Hippocampal formation (tissue), 2 donors: ENCODE results near the gene ADCY7.
A peak's percentile ranks its signal among the peaks of the same experiment; 100 is the strongest.

ENCODE experiments used
- DNase-seq, 2 donors: peaks; one replicate each; lab custom pipeline; 2025; lab: John Stamatoyannopoulos, UW

Gene ADCY7

DNA sequence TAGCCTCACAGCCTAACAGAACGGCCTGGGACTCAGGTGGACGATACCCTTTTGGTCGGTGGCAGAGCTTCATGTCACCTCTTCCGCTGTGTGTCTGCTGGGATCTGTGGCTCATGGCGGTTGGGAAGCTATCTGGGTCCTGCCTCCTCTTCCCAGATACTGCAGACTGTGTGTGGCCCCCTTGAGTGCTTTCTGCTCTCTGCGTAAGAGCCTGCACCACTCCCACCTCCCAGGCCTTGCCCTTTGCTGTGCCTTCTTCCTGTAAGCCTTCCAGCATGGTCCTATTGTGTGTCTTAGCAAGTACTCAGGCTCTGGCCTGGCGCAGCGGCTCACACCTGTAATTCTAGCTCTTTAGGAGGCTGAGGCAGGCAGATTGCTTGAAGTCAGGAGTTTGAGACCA is 17.5 kb upstream of the ADCY7 start:
- DNase-seq, result no peak

DNA sequence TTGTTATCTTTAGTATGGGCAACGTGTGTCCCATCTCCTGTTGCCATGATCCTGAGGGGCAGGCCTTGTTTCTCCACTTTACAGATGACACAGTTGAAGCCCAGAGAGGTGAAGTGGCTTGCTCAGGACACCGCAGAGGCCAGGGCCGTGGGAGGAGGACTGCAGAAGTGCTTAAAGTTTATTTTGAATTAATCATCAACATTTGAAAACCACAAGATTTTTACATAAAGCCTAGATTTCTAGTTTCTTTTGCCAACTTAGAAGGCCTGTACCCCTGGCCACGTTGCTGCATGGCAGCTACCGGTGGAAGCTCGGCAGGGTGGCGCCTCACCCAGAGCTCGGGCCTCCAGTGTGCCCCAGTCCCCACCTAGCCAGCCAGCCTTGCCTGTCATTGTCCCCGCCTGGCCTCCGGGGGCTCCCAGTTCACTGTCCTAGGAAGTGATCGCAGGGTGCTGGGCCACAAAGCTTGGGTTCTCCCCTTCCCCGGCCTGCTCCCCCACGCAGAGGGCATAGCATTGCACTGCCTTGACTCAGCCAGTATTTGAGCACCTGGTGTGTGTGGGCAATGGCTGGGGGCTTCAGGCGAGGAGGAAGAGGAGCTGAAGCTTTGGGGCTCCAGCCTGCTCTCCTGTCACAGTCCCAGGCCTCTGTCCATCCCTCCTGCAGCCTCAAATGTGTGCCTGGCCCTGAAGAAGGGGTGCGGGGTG is 14.8 kb upstream of the ADCY7 start:
- no peak for DNase-seq

DNA sequence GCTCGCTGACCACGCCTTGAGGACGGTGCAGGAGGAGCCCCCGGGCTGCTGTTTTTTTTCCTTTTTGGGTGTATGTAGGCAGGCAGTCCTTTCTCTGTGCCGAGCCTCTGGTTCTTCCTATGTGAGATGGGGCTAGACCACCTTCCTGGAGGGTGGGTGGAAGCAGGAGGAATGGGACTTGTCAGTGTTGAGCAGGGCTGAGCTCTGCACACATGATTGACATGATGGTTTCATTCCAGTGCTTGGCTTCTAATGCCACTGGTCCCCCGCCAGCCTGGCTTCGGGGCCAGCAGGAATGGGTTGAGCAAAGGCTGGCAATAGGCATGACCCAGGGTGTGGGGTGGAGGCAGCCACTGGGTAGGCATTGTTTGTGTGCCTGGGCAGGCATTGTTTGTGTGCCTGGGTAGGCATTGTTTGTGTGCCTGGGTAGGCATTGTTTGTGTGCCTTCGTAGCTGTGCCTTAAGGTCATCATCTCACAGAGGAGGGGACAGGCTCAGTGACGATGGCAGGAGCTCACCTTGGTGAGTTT is 14.2 kb upstream of the ADCY7 start:
- peak in 1 of 2 donors; percentile 35 for DNase-seq

DNA sequence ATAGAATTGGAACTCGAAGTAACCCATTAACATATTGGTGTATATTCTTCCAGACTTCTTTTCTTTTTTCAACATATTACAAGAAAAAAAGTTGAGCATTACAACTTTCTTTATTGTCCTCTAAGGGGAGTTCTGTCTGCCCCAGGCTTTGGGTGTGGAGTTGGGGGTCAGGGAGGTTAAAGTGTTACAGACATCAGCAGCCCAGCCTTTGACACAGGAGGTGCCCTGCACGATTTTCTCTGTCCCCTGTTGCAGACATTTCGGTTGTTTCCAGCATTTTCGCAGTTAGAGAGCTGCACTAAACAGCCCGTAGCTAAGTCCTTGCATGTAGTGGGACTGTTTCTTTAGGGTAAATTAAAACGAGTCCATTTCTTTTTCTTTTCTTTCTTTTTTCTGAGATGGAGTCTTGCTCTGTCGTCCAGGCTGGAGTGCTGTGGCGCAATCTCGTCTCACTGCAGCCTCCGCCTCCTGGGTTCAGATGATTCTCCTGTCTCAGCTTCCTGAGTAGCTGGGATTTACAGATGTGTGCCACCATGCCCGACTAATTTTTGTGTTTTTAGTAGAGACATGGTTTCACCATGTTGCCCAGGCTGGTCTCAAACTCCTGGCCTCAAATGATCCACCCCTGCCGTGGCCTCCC is 13.4 kb upstream of the ADCY7 start:
- no peak for DNase-seq

DNA sequence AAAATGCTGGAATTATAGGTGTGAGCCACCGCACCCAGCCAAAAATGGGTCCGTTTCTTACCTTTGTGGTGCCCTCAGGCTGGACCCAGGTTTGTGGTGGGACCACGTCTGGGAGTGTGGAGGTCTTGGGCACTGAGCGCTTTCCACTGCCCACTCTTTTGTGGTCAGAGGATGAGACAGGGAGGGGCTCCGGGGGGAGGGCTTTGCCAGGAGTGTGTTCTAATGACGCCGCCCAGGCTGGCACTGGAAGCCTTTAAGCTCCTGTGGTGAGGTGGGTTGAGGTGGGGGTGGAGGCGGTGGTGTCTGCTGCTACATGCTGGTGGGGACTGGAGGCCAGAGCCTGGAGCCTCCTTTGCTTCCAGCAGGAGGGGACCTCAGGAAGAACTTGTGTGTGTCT is 12.8 kb upstream of the ADCY7 start:
- DNase-seq, result no peak

DNA sequence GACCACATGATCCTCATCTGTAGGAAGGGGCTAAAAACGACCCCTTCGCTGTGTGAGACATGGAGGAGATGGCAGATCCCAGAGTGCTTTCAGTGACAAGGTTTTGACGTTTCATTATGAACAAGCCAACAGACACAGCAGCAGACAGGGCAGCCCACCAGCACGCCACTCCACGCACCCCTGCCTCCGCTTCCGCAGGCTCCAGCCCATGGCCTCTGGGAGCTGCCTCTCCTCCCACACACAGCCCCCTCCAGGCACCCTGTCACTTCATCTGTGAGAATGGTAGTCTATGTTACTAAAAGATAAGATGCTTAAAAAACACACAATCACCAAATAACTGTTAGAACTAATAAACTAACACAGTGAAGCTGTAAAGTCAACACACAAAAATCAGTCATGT is 12.3 kb upstream of the ADCY7 start:
- no peak for DNase-seq

DNA sequence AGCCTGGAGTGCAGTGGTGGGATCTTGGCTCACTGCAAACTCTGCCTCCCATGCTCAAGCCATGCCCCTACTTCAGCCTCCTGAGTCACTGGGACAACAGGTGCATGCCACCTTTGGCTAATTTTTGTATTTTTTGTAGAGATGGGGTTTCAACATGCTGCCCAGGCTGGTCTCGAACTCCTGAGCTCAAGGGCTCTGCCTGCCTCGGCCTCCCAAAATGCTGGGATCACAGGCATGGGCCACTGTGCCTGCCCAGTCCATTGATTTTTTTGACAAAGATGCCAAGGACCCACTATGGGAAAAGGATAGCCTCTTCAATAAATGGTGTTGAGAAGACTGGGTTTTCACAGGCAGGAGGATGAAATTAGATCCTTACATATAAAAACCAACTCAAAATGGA is 10.8 kb upstream of the ADCY7 start:
- no peak for DNase-seq

DNA sequence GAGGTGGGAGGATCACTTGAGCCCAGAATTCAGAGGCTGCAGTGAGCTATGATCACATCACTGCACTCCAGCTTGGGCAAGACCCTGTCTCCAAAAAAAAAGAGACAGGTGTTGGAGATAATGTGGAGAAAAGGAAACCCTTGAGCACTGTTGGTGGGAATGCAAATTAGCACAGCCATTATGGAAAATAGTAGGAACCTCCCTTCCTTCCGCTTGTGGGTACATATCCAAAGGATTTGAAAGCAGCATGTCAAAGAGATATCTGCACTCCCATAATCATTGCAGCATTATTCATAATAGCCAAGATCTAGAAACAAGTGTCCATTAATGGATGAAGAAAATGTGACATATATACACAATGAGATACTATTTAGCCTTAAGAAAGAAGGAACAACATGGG is 9.7 kb upstream of the ADCY7 start:
- no peak for DNase-seq

DNA sequence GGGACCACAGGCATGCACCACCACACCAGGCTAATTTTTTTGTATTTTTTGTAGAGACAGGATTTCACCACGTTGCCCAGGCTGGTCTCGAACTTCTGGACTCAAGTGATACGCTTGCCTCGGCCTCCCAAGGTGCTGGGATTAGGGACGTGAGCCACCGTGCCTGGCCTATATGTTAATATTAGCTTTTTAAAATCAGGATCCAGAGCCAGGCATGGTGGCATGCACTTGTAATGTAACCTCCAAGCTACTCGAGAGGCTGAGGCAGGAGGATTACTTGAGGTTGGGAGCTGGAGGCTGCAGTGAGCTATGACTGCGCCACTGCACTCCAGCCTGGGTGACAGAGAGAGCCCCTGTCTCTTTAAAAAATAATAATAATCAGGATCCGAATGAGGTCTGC is 8.5 kb upstream of the ADCY7 start:
- no peak for DNase-seq

DNA sequence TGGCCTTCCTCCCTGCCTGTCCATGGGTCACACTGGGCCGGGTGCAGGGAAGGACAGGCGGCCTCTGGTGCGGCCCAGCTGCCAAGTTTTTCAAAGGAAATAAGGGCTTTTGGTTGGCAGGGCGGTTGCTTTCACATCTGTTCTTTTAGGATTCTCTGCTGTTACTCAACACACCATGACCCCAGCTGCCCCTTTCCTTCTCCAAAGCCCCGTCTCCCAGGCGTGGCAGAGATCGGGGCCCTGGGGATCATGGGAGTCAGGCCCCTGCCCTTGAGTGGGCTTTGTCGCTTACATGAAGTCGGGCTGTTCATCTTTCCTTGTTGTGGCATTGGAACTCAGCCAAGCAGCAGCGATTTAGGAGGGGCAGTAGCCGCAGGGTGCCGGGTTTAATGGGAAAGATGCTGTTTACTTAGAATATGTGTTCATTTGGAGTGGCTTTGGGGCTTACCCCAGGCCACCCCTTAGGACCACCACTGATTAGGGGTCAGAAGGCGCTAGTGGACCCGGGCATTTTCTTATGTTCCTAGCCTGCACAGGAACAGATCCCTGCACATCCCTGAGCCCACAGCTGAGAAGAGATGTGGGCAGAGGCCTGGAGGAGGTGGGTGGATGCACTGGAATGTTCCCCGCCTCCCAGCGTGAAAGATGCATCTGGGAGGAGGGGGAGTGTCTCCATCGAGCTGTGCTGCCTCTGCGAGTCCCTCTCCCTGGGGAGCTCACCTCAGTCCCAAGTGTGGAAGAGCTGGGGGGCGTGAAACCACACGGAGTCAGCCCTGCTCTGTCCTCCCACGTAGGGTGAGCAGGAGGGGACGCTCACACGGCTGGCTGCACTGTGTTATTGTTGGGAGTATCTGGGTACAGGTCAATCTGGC is 6.8 kb upstream of the ADCY7 start:
- DNase-seq, result no peak

DNA sequence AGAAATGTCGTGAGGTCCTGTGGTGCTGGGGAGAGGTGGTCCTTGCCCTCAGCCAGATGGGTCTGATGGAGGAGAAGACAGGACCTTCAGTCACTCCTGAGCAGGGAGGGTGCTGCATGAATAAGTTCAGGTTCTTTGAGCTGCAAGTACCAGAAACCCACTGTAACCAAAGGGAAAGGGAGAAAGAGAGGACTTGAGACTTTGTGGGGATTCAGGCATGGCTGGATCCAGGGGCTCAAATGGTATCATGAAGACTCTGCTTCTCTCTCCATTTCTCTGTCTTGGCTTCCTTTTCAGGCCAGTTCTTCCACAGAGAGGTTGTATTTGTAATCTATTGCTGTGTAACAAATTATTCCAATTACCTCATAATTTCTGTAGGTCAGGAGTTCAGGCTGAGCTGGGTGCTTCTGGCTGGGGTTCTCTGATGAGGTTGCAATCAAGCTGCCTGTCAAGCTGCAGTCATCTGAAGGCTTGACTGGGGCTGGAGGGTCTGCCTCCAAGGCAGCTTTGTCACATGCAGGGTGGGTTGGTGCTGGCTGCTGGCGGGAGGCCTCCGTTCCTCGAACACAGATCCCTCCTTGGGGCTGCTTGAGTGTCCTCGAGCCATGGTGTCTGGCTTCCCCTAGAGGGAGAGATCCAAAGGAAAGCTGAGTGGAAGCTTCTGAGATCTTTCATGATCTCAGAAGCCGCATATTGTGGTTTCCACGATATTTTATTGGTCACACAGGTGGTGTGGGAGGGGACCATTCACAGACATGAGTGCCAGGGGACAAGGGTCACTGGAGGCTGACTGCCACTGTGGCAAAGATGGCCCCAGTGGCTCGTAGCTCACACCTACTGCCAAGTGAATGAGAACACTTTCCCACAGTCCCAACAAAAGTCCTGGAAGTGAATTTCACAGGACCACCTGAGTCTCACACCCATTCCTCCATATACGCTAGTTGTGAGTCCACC is 5.9 kb upstream of the ADCY7 start:
- no peak for DNase-seq

DNA sequence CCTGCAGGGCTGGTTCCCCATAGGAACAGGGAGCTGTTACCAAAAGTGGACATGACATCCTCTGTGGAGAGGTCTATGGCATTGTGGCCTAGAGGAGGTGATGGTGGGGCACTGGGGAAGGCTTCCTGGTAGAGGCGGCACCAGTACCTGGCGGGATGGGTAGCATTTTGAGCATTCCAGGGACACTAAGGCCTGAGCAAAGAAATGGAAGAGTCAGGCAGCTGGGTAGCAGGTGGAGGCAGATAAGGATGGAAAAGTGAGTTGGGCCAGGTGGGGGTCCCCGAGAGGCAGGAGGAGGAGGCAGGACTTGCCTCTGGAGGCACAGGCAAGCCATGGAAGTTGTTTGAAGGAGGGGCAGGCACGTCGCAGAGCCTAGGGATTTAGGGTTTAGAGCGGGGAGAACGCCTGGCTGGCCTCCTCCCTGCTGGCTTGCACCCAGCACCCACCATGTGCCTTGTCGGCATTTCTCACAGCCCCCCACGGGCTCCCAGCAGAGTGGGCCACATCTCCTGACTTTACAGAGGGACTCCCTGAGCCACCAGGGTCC is 5.1 kb upstream of the ADCY7 start:
- no peak for DNase-seq

DNA sequence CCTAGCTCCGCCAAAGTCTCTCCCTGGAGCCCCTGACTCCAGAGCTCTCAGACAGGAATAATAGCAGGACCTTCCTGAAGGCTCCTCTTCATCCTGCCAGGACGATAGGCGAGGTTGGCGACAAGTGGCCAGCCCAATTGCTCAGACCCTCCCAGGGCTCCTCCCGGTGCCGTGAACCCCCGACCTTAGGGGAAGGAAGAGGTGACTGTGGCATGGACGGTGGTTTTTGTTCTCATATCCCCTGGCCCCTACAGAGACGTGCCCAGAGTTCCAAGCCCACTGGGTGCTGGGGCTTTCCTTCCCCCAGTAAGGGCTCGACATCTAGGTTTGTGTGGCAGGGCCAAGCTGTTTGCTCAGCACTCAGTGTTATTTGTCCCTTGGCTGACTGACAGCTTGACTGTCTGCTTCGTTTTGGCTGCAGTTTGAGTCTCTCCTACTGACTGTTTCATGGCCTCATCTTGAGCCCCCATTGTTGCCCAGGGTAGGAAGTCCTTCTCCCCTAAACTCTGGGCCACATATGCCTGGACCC is 4.6 kb upstream of the ADCY7 start:
- no peak for DNase-seq

DNA sequence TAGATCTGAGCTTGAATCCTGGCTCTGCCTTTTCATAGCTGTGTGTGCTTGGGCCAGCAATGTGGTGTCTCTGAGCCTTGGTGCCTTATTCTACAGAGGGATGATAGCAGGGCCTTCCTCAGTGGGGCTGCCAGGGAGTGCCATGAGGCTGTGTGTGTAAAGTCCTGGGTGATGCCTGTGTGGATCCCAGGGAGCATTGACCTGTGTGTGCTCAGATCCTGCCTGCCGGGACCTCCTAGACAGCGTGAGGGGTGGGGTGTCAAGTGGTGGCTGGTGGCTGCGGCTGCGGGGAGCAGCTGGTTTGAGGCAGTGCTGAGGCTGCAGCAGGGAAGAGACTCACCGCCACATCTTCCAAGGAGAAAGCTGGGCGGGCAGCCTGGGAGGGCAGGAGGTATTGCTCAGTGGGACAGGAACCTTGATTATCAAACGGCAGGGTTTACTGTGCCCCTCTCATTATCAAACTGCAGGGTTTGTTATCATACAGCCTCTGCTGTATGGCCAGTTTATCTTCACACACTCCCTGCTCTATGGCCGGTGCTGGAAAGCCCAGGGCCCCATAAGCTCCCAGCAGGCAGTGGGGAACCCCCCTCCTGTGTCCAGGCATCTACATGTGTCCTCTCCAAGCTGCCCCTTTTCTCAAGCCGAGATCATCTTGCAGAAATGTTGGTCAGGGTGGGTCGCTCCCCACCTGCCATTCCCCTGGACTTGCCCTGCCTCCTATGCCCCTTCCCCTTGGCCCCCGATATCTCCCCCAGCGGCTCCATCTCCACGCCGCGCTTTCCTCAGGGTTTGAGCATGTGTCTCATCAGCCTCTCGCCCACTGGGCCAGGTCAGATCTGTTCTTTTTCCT is 3.1 kb upstream of the ADCY7 start:
- no peak for DNase-seq

DNA sequence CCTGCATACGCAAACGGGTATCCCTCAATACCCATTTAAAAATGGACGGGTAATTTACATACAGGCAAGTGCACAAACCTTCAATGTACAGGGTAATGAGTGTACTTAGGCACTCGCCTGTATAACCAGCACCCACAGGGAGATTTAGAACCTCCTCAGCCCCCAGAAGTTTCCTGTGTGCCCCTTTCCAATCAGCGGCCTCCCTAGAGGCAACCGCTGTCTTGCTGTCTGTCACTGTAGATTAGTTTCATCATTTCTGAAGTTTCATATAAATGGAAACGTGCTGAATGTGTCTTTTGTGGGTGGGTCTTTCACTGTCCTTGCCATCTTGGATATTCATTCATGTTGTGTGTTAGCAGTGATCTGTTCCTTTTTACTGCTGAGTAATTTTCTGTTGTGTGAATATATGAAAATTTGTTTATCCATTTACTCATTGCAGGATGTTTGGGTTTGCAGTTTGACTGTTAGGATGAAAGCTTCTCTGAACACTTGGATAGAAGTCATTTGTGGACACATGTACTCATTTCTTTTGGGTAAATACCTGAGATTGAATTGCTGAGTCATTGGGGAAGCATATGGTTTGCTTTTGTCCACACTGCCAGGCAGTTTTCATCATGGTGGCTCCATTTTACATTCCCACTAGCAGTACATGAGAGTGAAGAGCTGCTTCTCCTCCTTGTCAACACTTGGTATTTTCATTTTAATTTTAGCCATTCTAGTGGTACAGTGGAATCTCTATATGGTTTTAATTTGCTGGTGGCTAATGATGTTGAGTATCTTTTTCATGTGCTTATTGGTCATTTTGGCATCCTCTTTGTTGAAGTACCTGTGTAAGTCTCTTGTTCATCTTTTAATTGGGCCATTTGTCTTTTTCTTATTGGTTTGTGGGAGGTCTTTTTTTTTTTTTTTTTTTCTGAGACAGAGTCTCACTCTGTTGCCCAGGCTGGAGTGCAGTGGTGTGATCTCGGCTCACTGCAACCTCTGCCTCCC is 2.1 kb upstream of the ADCY7 start:
- no peak for DNase-seq

DNA sequence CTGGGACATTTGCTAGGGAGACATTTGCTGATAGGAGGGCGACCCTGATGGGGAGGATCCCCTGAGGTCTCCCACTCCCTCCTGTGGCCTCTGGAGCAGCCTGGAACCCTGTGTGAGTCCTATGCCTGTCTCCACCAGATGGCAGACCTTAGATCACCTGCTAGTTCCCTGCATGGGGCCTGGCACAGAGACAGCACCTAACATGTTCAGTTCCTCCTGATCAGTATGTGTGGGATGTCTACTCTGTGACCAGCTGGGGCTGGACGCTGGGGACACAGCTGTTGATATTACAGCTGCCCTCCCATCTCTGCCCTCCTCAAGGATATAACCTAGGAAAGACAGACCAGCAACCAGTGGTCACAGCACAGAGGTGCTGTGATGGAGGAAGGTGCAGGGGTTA is 1.1 kb upstream of the ADCY7 start:
- no peak for DNase-seq

DNA sequence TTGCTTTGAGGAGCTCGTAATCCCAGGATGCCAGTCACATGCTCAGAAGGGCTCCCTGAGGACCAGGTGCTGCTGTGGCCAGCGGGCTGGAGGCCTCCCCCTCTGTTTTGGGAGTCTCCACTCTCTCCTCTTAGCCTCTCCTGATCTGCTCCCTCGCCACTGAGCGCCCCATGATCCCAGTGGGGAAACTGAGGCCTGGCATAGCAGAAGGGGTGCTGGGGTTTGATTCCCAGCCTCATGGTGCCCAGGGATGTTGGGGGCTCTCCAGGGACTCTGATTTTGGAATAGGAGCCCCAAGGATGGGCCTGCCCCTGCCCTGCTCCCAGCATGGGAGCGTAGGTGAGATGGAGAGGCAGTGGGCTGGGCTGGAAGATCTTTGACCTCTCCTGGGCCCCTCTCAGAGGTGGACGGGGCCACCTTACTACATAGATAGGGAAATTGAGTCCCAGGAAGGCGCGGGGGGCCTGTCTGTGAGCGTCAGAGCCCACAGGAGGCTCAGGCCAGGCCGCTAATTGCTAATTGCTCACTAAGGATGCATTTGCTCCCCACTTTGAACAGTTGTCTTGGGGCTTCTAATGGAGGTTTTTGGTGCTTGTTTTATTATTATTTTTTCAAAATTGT is 525 bp upstream of the ADCY7 start:
- no peak for DNase-seq

DNA sequence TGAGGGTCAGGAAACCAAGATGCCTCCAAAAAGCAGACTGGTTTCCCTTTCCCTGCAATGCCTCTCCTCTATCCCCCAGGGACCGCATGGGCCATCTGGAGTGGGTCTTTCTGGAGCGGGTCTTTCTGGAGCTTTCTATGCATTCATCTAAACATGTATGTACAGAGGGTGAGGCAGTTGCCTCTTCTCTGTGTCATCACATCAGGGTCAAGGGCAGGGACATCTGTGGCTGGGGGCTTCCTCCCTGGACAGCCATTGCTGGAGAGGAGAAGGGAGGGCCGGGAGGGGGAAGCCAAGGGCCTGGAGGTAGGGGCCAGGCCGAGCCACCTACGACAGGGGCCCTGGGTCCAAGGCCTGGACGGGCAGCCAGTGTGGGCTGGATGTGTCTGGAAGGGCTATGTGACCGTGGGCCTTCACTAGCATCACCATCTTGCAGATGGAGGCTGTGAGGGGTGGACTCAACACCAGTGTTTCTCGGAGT is 840 bp downstream of the ADCY7 start:
- DNase-seq, result no peak
